Measurements from ENCODE around the gene AFF3.

AFF3 gene

DNA sequence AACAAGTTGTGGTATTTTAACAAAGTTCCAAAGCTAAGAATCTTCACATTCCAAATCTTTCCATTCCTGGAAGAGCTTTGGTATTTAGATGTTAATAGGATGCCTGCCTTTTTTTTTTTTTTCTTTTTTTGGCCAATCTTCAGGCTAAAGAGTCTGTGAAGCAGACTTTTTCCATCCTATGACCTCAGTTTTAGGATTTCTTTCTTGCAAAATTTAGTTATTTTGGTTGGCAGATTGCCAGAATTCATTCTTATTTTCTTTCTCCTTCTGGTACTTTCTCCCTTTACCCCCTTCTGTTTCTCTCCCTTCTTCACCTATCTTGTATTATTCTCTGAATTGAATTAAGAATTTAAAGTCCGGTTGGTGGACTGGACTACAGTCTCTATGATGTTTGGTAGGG lies 434.8 kb downstream of the AFF3 start:
- TF ChIP-seq ISL1 (CRISPR knock-in tag; IDR thresholded peaks at IDR 0.05) (peak; percentile 69), RARB (CRISPR knock-in tag; IDR thresholded peaks at IDR 0.05) (no peak)
- no peak for ATAC-seq

DNA sequence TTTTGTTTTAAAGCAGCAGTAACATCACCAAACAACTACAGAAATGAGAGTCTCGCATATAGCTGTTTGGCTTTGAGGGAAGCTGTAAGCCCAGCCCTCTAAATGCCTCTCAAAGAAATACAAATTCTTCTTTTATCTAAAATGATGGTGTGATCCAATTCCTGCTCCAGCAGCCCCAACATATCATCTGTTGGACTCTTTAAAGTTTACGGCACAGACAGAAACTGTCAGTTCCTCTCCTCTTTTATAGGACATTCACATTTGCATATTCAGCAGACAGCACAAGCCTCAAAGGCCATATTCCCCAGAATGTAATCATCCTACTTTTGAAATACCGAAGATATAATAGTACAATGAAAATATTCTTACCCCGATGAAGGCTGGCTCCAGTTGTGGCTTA lies 435.7 kb downstream of the AFF3 start:
- TF ChIP-seq TCF4 (CRISPR knock-in tag; IDR thresholded peaks at IDR 0.05; ENCODE audit: borderline replicate concordance) (no peak), ZNF8 (CRISPR knock-in tag; IDR thresholded peaks at IDR 0.05) (no peak), ZFP3 (CRISPR knock-in tag; IDR thresholded peaks at IDR 0.05) (no peak), SNAI2 (CRISPR knock-in tag; IDR thresholded peaks at IDR 0.05) (no peak), ZNF70 (CRISPR knock-in tag; IDR thresholded peaks at IDR 0.05) (no peak), CSDC2 (CRISPR knock-in tag; IDR thresholded peaks at IDR 0.05) (no peak)
- TF ChIP-seq, protein P1, sequence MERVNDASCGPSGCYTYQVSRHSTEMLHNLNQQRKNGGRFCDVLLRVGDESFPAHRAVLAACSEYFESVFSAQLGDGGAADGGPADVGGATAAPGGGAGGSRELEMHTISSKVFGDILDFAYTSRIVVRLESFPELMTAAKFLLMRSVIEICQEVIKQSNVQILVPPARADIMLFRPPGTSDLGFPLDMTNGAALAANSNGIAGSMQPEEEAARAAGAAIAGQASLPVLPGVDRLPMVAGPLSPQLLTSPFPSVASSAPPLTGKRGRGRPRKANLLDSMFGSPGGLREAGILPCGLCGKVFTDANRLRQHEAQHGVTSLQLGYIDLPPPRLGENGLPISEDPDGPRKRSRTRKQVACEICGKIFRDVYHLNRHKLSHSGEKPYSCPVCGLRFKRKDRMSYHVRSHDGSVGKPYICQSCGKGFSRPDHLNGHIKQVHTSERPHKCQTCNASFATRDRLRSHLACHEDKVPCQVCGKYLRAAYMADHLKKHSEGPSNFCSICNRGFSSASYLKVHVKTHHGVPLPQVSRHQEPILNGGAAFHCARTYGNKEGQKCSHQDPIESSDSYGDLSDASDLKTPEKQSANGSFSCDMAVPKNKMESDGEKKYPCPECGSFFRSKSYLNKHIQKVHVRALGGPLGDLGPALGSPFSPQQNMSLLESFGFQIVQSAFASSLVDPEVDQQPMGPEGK (CRISPR knock-in tag; IDR thresholded peaks at IDR 0.05; ENCODE audit: borderline replicate concordance) = no peak
- ATAC-seq = no peak

DNA sequence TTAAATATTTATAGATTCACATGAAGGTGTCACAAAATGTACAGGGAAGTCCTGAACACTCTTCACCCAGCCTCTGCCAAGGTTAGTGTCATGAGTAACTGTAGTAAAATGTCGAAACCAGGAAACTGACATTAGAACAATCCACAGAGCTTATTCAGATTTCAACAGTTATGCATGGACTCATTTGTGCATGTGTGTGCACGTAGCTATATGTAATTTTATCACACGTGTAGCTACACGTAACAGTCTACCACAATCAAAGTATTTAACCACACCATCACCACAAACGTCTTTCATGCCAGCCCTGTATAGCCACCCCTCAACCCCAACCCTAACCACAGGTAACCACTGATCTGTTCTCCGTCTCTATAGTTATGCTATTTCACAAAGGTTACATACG lies 440.9 kb downstream of the AFF3 start:
- TF ChIP-seq ZNF70 (CRISPR knock-in tag; IDR thresholded peaks at IDR 0.05) (no peak), ZC3H10 (CRISPR knock-in tag; IDR thresholded peaks at IDR 0.05) (no peak), ZNF8 (CRISPR knock-in tag; IDR thresholded peaks at IDR 0.05) (no peak), BACH2 (CRISPR knock-in tag; IDR thresholded peaks at IDR 0.05; ENCODE audit: borderline replicate concordance) (no peak), RARB (CRISPR knock-in tag; IDR thresholded peaks at IDR 0.05) (no peak)
- ATAC-seq = no peak

DNA sequence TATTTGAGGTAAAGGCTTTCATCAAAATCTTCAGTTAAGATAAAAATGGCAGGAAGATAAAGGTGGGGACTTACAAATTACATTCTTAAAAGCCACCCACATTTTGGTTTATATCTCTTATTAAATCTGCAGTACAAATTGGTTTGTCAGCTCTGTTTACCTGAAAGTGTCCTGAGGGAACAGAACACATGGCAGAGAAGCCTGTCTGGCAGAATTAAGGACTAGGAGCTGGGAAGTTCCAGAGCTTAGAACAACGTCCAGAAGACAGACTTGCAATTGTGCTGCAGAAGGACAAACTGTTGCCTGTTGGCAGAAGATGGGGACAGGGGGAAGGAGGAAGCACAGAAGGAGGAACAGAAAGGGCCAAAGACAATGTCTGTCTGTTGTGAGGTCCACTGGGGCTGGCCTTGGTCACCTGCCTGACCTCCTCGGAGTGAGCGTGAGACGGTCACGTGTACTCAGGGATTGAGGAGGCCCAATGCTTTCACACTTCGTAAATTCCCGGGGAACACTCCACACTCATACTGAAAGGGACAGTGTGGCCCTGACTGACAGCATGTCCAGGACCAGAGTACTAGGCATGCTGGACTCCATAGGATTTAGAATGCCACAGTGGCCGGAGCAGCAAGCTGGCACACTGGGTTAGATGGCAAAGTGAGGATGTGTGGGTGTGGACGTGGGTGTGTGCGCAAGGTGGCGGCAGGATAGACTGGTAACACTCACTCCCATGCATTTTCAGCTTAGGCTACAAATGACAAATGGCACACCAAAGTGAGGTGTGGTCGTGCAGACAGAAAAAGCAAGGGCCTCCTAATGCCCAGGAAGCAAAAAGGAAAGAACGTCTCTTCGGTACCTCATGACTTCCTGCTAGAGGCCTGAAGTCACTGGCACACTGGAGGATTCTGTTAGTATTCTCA lies 441.6 kb downstream of the AFF3 start:
- ATAC-seq = no peak
- no peak for TF ChIP-seq ZC3H10 (CRISPR knock-in tag; IDR thresholded peaks at IDR 0.05)
- TF ChIP-seq, protein P2, sequence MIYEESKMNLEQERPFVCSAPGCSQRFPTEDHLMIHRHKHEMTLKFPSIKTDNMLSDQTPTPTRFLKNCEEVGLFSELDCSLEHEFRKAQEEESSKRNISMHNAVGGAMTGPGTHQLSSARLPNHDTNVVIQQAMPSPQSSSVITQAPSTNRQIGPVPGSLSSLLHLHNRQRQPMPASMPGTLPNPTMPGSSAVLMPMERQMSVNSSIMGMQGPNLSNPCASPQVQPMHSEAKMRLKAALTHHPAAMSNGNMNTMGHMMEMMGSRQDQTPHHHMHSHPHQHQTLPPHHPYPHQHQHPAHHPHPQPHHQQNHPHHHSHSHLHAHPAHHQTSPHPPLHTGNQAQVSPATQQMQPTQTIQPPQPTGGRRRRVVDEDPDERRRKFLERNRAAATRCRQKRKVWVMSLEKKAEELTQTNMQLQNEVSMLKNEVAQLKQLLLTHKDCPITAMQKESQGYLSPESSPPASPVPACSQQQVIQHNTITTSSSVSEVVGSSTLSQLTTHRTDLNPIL (CRISPR knock-in tag; IDR thresholded peaks at IDR 0.05; ENCODE audit: low read depth) = no peak
- no peak for TF ChIP-seq PPARA (CRISPR knock-in tag; IDR thresholded peaks at IDR 0.05; ENCODE audit: borderline replicate concordance)
- TF ChIP-seq, protein P3, sequence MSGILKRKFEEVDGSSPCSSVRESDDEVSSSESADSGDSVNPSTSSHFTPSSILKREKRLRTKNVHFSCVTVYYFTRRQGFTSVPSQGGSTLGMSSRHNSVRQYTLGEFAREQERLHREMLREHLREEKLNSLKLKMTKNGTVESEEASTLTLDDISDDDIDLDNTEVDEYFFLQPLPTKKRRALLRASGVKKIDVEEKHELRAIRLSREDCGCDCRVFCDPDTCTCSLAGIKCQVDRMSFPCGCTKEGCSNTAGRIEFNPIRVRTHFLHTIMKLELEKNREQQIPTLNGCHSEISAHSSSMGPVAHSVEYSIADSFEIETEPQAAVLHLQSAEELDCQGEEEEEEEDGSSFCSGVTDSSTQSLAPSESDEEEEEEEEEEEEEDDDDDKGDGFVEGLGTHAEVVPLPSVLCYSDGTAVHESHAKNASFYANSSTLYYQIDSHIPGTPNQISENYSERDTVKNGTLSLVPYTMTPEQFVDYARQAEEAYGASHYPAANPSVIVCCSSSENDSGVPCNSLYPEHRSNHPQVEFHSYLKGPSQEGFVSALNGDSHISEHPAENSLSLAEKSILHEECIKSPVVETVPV (CRISPR knock-in tag; IDR thresholded peaks at IDR 0.05) = no peak
- no peak for TF ChIP-seq ZNF70 (CRISPR knock-in tag; IDR thresholded peaks at IDR 0.05)
- TF ChIP-seq ZFP3 (CRISPR knock-in tag; IDR thresholded peaks at IDR 0.05) = no peak
- TF ChIP-seq, protein P1 (CRISPR knock-in tag; IDR thresholded peaks at IDR 0.05; ENCODE audit: borderline replicate concordance) = no peak
- no peak for TF ChIP-seq BACH2 (CRISPR knock-in tag; IDR thresholded peaks at IDR 0.05; ENCODE audit: borderline replicate concordance)
- no peak for TF ChIP-seq ZNF8 (CRISPR knock-in tag; IDR thresholded peaks at IDR 0.05)
- TF ChIP-seq, protein P4, sequence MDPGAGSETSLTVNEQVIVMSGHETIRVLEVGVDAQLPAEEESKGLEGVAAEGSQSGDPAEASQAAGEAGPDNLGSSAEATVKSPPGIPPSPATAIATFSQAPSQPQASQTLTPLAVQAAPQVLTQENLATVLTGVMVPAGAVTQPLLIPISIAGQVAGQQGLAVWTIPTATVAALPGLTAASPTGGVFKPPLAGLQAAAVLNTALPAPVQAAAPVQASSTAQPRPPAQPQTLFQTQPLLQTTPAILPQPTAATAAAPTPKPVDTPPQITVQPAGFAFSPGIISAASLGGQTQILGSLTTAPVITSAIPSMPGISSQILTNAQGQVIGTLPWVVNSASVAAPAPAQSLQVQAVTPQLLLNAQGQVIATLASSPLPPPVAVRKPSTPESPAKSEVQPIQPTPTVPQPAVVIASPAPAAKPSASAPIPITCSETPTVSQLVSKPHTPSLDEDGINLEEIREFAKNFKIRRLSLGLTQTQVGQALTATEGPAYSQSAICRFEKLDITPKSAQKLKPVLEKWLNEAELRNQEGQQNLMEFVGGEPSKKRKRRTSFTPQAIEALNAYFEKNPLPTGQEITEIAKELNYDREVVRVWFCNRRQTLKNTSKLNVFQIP (CRISPR knock-in tag; IDR thresholded peaks at IDR 0.05; ENCODE audit: borderline replicate concordance, low read depth) = no peak
- no peak for TF ChIP-seq SNAI2 (CRISPR knock-in tag; IDR thresholded peaks at IDR 0.05)
- TF ChIP-seq, protein P5, sequence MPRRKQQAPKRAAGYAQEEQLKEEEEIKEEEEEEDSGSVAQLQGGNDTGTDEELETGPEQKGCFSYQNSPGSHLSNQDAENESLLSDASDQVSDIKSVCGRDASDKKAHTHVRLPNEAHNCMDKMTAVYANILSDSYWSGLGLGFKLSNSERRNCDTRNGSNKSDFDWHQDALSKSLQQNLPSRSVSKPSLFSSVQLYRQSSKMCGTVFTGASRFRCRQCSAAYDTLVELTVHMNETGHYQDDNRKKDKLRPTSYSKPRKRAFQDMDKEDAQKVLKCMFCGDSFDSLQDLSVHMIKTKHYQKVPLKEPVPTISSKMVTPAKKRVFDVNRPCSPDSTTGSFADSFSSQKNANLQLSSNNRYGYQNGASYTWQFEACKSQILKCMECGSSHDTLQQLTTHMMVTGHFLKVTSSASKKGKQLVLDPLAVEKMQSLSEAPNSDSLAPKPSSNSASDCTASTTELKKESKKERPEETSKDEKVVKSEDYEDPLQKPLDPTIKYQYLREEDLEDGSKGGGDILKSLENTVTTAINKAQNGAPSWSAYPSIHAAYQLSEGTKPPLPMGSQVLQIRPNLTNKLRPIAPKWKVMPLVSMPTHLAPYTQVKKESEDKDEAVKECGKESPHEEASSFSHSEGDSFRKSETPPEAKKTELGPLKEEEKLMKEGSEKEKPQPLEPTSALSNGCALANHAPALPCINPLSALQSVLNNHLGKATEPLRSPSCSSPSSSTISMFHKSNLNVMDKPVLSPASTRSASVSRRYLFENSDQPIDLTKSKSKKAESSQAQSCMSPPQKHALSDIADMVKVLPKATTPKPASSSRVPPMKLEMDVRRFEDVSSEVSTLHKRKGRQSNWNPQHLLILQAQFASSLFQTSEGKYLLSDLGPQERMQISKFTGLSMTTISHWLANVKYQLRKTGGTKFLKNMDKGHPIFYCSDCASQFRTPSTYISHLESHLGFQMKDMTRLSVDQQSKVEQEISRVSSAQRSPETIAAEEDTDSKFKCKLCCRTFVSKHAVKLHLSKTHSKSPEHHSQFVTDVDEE (CRISPR knock-in tag; IDR thresholded peaks at IDR 0.05) = no peak
- TF ChIP-seq TOX (CRISPR knock-in tag; IDR thresholded peaks at IDR 0.05; ENCODE audit: borderline replicate concordance) = no peak
- TF ChIP-seq GLIS3 (CRISPR knock-in tag; IDR thresholded peaks at IDR 0.05) = no peak

All from SK-N-SH treated with all-trans-retinoic acid at 6 μM for 48 hours (cell line).